Measurements from ENCODE around the gene NEUROG2. TPM values are rescaled to one million over a fixed set of nuclear protein-coding genes. Genes with fewer than 3 reads are reported as not detected.

Gene NEUROG2
- total and polyA plus RNA-seq, 9 of the 15 experiments (the other 6 are each of a cell fraction or from before 2014, with no cell fraction given): 0.07 TPM; not detected in 7

DNA sequence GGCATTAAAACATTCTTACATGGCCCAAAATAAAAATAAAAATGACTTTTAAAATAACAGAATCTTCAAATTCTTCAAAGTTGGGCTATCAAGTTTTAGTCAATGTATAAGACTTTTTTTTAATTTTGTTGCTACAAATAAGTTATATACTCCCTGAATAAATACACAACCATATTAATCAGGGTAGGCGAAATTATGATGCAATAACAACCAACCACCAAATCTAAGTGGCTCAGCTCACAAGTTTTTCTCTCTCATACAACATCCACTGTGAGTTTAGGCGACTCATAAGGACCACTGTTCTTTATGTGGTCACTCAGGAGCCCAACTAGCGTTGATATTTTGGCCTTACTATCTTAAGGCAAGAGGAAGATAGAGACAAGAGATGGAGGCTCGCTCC lies 11.2 kb downstream of the NEUROG2 start:
- POLR2A ChIA-PET: no interaction called here
- no peaks in the 10 kb centered on the region for H3K4me1 ChIP-seq (replicated peaks in 1 of 2; ENCODE audit: control insufficient read depth in 2 of 2, insufficient read depth in 2 of 2, low read length in 2 of 2)
- no peak overlapping the region for H3K4me2 ChIP-seq (ENCODE audit: insufficient read depth, low read length)
- intact Hi-C loops (cut with micrococcal nuclease) (no loop called here), in situ Hi-C loops (cut with MboI) (no loop called here)
- no peak overlapping the region for H3K4me3 ChIP-seq
- ATAC-seq (no peak), DNase-seq (ENCODE audit: extremely low read depth in 1 of 4, low spot score in 3 of 4) (no peak), FAIRE-seq (no peak)
- H3K36me3 ChIP-seq (ENCODE audit: control insufficient read depth, insufficient read depth, low read length): no peaks in the 10 kb centered on the region
- no peaks in the 10 kb centered on the region for H3K9me1 ChIP-seq (ENCODE audit: control insufficient read depth, insufficient read depth, low read length)
- H3K27me3 ChIP-seq (ENCODE audit: control insufficient read depth in 2 of 2, insufficient read depth in 2 of 2, low read length in 2 of 2): peaks cover 15 to 29% of the 10 kb centered on the region in 2 experiments; a peak in 4 of 5 replicates
- no peak overlapping the region for H3K27ac ChIP-seq (ENCODE audit: extremely low read depth, low read depth, low read length)
- BruUV-seq (replicated peaks): no TSS peak
- H3K9ac ChIP-seq (ENCODE audit: insufficient read depth in 1 of 2, low read depth in 2 of 2, low read length in 2 of 2): no peak overlapping the region
- H3K79me2 ChIP-seq (ENCODE audit: control insufficient read depth, insufficient read depth, low read length): no peaks in the 10 kb centered on the region
- CTCF ChIA-PET (ENCODE audit: low intra/inter-chr PET ratio): no interaction called here
- H2AFZ ChIP-seq (ENCODE audit: low read depth, low read length): no peak overlapping the region
- H3K9me3 ChIP-seq (replicated peaks; ENCODE audit: control insufficient read depth, insufficient read depth, low read depth, low read length): no peaks in the 10 kb centered on the region
- 0% methylated on average over 4 of the region's 4 CpGs for WGBS (ENCODE audit: insufficient coverage, low coverage, missing lambda C conversion rate)
- H4K20me1 ChIP-seq (replicated peaks; ENCODE audit: control insufficient read depth, insufficient read depth, low read length): no peaks in the 10 kb centered on the region
- TF ChIP-seq CEBPB (tag; IDR thresholded peaks at IDR 0.05): peak; percentile 62
- TF ChIP-seq CHCHD3 (CRISPR knock-in tag; IDR thresholded peaks at IDR 0.05): no peak
- TF ChIP-seq CBFB (CRISPR knock-in tag; IDR thresholded peaks at IDR 0.05): no peak
- TF ChIP-seq, protein P1, sequence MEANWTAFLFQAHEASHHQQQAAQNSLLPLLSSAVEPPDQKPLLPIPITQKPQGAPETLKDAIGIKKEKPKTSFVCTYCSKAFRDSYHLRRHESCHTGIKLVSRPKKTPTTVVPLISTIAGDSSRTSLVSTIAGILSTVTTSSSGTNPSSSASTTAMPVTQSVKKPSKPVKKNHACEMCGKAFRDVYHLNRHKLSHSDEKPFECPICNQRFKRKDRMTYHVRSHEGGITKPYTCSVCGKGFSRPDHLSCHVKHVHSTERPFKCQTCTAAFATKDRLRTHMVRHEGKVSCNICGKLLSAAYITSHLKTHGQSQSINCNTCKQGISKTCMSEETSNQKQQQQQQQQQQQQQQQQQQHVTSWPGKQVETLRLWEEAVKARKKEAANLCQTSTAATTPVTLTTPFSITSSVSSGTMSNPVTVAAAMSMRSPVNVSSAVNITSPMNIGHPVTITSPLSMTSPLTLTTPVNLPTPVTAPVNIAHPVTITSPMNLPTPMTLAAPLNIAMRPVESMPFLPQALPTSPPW (CRISPR knock-in tag; IDR thresholded peaks at IDR 0.05): no peak
- no peak for TF ChIP-seq RBFOX2 (IDR thresholded peaks at IDR 0.05; ENCODE audit: low read depth, low read length)
- TF ChIP-seq, protein P2, sequence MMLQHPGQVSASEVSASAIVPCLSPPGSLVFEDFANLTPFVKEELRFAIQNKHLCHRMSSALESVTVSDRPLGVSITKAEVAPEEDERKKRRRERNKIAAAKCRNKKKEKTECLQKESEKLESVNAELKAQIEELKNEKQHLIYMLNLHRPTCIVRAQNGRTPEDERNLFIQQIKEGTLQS (IDR thresholded peaks at IDR 0.05): peak; percentile 45
- TF ChIP-seq, protein P2 (CRISPR knock-in tag; conservative IDR thresholded peaks at IDR 0.05): no peak
- no peak for TF ChIP-seq HDGF (IDR thresholded peaks at IDR 0.05)
- TF ChIP-seq ZNF395 (CRISPR knock-in tag; IDR thresholded peaks at IDR 0.05): no peak
- no peak for TF ChIP-seq ESRRA (IDR thresholded peaks at IDR 0.05; ENCODE audit: borderline replicate concordance, low read depth)
- TF ChIP-seq ZNF518B (CRISPR knock-in tag; IDR thresholded peaks at IDR 0.05): no peak
- TF ChIP-seq RNF2 (IDR thresholded peaks at IDR 0.05): no peak
- TF ChIP-seq, protein P3, sequence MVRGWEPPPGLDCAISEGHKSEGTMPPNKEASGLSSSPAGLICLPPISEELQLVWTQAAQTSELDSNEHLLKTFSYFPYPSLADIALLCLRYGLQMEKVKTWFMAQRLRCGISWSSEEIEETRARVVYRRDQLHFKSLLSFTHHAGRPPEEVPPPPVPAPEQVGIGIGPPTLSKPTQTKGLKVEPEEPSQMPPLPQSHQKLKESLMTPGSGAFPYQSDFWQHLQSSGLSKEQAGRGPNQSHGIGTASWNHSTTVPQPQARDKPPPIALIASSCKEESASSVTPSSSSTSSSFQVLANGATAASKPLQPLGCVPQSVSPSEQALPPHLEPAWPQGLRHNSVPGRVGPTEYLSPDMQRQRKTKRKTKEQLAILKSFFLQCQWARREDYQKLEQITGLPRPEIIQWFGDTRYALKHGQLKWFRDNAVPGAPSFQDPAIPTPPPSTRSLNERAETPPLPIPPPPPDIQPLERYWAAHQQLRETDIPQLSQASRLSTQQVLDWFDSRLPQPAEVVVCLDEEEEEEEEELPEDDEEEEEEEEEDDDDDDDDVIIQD (CRISPR knock-in tag; IDR thresholded peaks at IDR 0.05): no peak
- no peak for TF ChIP-seq NFE2L1 (tag; IDR thresholded peaks at IDR 0.05; ENCODE audit: borderline replicate concordance, low read depth)

Measured in K562 (cell line).